ENCODE data around the gene TMEM87B.
A peak's percentile ranks its signal among the peaks of the same experiment; 100 is the strongest.
"Not testable (repeated sequence)": the region's sequence is repeated elsewhere in the genome, so short reads cannot be mapped to it uniquely, and the experiment has no call there.

The TMEM87B gene

DNA sequence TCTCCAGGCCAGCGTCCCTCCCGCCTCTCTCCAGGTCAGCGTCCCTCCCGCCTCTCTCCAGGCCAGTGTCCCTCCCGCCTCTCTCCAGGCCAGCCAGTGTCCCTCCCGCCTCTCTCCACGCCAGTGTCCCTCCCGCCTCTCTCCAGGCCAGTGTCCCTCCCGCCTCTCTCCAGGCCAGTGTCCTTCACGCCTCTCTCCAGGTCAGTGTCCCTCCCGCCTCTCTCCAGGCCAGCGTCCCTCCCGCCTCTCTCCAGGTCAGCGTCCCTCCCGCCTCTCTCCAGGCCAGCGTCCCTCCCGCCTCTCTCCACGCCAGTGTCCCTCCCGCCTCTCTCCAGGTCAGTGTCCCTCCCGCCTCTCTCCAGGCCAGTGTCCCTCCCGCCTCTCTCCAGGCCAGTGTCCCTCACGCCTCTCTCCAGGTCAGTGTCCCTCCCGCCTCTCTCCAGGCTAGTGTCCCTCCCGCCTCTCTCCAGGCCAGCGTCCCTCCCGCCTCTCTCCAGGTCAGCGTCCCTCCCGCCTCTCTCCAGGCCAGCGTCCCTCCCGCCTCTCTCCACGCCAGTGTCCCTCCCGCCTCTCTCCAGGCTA lies 84.1 kb downstream of the TMEM87B start:
- H3K27ac ChIP-seq (ENCODE audit: low read depth in 2 of 2, low read length in 2 of 2); H3K9ac ChIP-seq (ENCODE audit: low read depth in 1 of 2, low read length in 2 of 2); H3K4me1 ChIP-seq (ENCODE audit: control insufficient read depth in 2 of 2, insufficient read depth in 2 of 2, low read length in 2 of 2); H3K36me3 ChIP-seq (ENCODE audit: control insufficient read depth in 2 of 2, insufficient read depth in 2 of 2, low read length in 2 of 2); H3K9me3 ChIP-seq (ENCODE audit: control insufficient read depth in 2 of 2, low read length in 2 of 2); H3K4me3 ChIP-seq (ENCODE audit: low read length in 2 of 2): not testable (repeated sequence)
- H3K27me3 ChIP-seq (ENCODE audit: control insufficient read depth in 2 of 2, insufficient read depth in 2 of 2, low read length in 2 of 2), result peaks cover 4 to 16% of the 10 kb centered on the region in 2 donors

DNA sequence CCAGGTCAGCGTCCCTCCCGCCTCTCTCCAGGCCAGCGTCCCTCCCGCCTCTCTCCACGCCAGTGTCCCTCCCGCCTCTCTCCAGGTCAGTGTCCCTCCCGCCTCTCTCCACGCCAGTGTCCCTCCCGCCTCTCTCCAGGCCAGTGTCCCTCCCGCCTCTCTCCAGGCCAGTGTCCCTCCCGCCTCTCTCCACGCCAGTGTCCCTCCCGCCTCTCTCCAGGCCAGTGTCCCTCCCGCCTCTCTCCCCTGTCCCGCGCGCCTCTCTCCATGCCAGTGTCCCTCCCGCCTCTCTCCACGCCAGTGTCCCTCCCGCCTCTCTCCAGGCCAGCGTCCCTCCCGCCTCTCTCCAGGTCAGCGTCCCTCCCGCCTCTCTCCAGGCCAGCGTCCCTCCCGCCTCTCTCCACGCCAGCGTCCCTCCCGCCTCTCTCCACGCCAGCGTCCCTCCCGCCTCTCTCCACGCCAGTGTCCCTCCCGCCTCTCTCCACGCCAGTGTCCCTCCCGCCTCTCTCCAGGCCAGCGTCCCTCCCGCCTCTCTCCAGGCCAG lies 84.7 kb downstream of the TMEM87B start:
- H3K4me1 ChIP-seq (ENCODE audit: control insufficient read depth in 2 of 2, insufficient read depth in 2 of 2, low read length in 2 of 2); H3K27ac ChIP-seq (ENCODE audit: low read depth in 2 of 2, low read length in 2 of 2); H3K9me3 ChIP-seq (ENCODE audit: control insufficient read depth in 2 of 2, low read length in 2 of 2); H3K9ac ChIP-seq (ENCODE audit: low read depth in 1 of 2, low read length in 2 of 2); H3K36me3 ChIP-seq (ENCODE audit: control insufficient read depth in 2 of 2, insufficient read depth in 2 of 2, low read length in 2 of 2); H3K4me3 ChIP-seq (ENCODE audit: low read length in 2 of 2): not testable (repeated sequence)
- peaks cover 4 to 16% of the 10 kb centered on the region in 2 donors for H3K27me3 ChIP-seq (ENCODE audit: control insufficient read depth in 2 of 2, insufficient read depth in 2 of 2, low read length in 2 of 2)

DNA sequence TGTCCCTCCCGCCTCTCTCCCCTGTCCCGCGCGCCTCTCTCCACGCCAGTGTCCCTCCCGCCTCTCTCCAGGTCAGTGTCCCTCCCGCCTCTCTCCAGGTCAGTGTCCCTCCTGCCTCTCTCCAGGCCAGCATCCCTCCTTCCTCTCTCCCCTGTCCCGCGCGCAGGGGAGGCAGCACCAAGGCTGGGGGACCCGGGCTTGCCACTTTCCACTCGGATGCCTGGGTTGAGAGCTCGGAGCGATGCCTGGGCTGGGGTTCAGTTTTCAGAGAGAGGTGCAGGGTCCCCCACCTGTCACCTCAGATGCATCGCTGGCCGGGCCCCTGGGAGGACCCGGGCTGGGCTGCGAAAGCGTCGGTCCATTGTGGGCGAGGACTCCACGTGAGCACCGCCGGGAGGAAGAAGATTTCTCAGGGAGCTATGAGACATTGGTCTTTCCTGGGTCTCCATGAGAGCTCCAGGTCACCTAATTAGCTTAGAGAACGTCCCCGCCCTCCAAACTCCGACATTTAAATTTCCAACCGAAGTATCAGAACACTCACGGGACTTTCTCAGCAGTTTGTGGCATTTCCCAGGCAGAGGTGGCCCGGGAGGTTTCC lies 85.2 kb downstream of the TMEM87B start:
- Histone ChIP-seq H3K4me3 (ENCODE audit: low read length in 2 of 2) (peak overlapping the region in 1 of 2 donors; percentile 22), H3K4me1 (ENCODE audit: control insufficient read depth in 2 of 2, insufficient read depth in 2 of 2, low read length in 2 of 2) (peaks cover 0 to 5% of the 10 kb centered on the region in 2 donors), H3K36me3 (ENCODE audit: control insufficient read depth in 2 of 2, insufficient read depth in 2 of 2, low read length in 2 of 2) (no peaks in the 10 kb centered on the region), H3K9ac (ENCODE audit: low read depth in 1 of 2, low read length in 2 of 2) (no peak overlapping the region), H3K9me3 (ENCODE audit: control insufficient read depth in 2 of 2, low read length in 2 of 2) (no peaks in the 10 kb centered on the region), H3K27ac (ENCODE audit: low read depth in 2 of 2, low read length in 2 of 2) (no peak overlapping the region), H3K27me3 (ENCODE audit: control insufficient read depth in 2 of 2, insufficient read depth in 2 of 2, low read length in 2 of 2) (peaks cover 4 to 16% of the 10 kb centered on the region in 2 donors)

DNA sequence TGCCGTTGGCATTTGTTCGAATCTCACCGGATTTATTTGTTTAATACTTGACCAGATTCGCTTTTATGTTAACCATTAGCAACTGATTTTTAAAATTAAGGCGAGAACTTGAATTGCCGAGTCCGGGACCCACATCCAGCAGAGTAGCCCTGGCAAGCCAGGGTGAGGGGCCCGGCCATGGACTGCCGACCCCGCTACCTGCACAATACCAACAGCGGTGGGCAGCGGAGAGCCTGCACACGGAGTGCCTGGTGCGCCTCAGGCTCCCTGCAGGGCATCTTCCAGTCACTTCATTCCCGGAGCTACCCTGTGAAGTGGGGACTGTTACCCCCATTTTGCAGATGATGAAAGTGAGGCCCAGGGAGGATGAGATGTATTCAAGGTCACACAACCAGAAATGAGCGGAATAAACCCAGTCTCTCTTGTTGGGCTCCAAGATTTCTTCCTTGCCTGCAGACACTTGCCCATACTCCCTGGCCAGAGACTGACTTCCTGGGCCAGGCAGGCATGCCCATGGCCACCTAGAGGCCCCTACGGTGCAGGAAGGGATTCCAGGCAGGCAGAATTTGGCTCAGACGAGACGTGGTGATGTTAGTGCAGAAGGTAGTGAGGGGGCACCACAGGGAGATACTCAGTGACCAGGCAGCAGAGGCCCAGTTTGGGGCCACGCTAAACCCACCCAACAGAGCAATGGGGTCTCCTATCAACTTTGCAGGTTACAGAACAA lies 86.0 kb downstream of the TMEM87B start:
- H3K27ac ChIP-seq (ENCODE audit: low read depth in 2 of 2, low read length in 2 of 2), result no peak overlapping the region
- peaks cover 0 to 5% of the 10 kb centered on the region in 2 donors for H3K4me1 ChIP-seq (ENCODE audit: control insufficient read depth in 2 of 2, insufficient read depth in 2 of 2, low read length in 2 of 2)
- no peaks in the 10 kb centered on the region for H3K9me3 ChIP-seq (ENCODE audit: control insufficient read depth in 2 of 2, low read length in 2 of 2)
- H3K9ac ChIP-seq (ENCODE audit: low read depth in 1 of 2, low read length in 2 of 2), result no peak overlapping the region
- H3K27me3 ChIP-seq (ENCODE audit: control insufficient read depth in 2 of 2, insufficient read depth in 2 of 2, low read length in 2 of 2), result peaks cover 4 to 16% of the 10 kb centered on the region in 2 donors
- no peak overlapping the region for H3K4me3 ChIP-seq (ENCODE audit: low read length in 2 of 2)
- no peaks in the 10 kb centered on the region for H3K36me3 ChIP-seq (ENCODE audit: control insufficient read depth in 2 of 2, insufficient read depth in 2 of 2, low read length in 2 of 2)

DNA sequence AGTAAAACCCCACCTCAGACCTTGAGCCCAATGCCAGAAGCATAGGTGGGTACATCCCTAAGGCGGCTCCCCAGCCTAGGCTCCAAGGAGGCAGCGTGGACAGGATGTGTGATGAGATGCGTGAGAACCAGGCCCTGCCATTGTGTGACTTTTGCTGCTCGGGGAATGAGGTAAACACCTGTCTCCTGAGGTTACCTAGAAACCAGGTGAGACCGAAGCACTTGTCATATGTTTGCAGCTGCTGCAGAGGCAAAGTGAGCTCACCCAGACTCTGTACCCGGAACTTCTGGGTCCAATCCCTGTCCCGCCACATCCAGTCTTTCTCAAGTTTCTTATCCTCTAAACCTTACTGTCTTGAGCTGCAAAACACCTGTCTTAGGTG lies 86.5 kb downstream of the TMEM87B start:
- Histone ChIP-seq H3K4me3 (ENCODE audit: low read length in 2 of 2) (no peak overlapping the region), H3K9me3 (ENCODE audit: control insufficient read depth in 2 of 2, low read length in 2 of 2) (no peaks in the 10 kb centered on the region), H3K36me3 (ENCODE audit: control insufficient read depth in 2 of 2, insufficient read depth in 2 of 2, low read length in 2 of 2) (no peaks in the 10 kb centered on the region), H3K9ac (ENCODE audit: low read depth in 1 of 2, low read length in 2 of 2) (no peak overlapping the region), H3K27ac (ENCODE audit: low read depth in 2 of 2, low read length in 2 of 2) (no peak overlapping the region), H3K27me3 (ENCODE audit: control insufficient read depth in 2 of 2, insufficient read depth in 2 of 2, low read length in 2 of 2) (peaks cover 4 to 16% of the 10 kb centered on the region in 2 donors), H3K4me1 (ENCODE audit: control insufficient read depth in 2 of 2, insufficient read depth in 2 of 2, low read length in 2 of 2) (peaks cover 0 to 5% of the 10 kb centered on the region in 2 donors)

DNA sequence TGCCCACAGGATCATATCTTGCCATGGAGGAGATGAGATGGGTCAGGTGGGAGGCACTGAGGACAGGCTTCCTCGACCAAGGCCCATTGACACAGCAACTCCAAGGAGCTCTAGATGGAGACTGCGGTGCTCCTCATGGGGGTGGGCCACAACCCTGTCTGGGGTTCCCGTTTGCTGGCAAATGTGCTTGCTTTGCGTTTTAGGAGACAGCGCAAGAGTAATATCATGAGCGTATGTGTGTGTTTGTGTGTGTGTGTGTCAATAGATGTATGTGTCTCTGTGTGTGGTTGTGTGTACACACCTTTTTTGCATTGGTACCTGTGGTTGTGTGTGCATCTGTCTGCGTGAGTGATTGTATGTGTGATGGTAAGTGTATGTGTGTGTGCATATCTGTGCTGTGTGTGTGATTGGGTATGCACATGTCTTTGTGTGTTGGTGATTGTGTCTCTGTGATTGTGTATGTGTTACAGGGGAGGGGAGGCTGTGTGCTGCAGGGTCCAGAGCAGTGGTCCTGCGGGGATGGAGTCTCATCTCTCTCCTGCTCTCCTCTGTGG lies 87.5 kb downstream of the TMEM87B start:
- Histone ChIP-seq H3K4me3 (ENCODE audit: low read length in 2 of 2) (no peak overlapping the region), H3K9ac (ENCODE audit: low read depth in 1 of 2, low read length in 2 of 2) (no peak overlapping the region), H3K9me3 (ENCODE audit: control insufficient read depth in 2 of 2, low read length in 2 of 2) (no peaks in the 10 kb centered on the region), H3K36me3 (ENCODE audit: control insufficient read depth in 2 of 2, insufficient read depth in 2 of 2, low read length in 2 of 2) (no peaks in the 10 kb centered on the region), H3K27me3 (ENCODE audit: control insufficient read depth in 2 of 2, insufficient read depth in 2 of 2, low read length in 2 of 2) (peaks cover 4 to 16% of the 10 kb centered on the region in 2 donors), H3K4me1 (ENCODE audit: control insufficient read depth in 2 of 2, insufficient read depth in 2 of 2, low read length in 2 of 2) (peaks cover 0 to 5% of the 10 kb centered on the region in 2 donors), H3K27ac (ENCODE audit: low read depth in 2 of 2, low read length in 2 of 2) (no peak overlapping the region)

DNA sequence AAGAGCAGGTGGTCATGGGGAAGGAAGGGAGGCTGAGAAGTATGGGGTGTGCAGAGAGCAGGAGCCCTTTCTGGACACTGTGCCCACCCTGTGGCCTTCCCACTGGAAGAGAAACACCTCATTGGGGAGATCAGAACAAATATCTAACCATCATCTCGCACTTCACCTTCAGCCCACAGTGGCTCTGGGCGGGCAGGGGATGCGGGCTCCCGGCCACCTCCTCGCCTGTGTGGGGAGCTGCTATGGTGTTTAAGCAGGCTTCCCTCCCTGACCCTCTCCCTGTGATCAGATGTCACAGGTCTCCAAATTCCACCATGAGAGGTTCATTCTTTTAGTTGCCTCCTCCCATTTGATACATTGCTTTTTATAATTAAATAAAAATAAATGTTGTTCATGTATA lies 88.1 kb downstream of the TMEM87B start:
- Histone ChIP-seq H3K9me3 (ENCODE audit: control insufficient read depth in 2 of 2, low read length in 2 of 2) (no peaks in the 10 kb centered on the region), H3K36me3 (ENCODE audit: control insufficient read depth in 2 of 2, insufficient read depth in 2 of 2, low read length in 2 of 2) (no peaks in the 10 kb centered on the region), H3K4me3 (ENCODE audit: low read length in 2 of 2) (no peak overlapping the region), H3K27me3 (ENCODE audit: control insufficient read depth in 2 of 2, insufficient read depth in 2 of 2, low read length in 2 of 2) (peaks cover 0 to 11% of the 10 kb centered on the region in 2 donors), H3K9ac (ENCODE audit: low read depth in 1 of 2, low read length in 2 of 2) (no peak overlapping the region), H3K4me1 (ENCODE audit: control insufficient read depth in 2 of 2, insufficient read depth in 2 of 2, low read length in 2 of 2) (no peaks in the 10 kb centered on the region), H3K27ac (ENCODE audit: low read depth in 2 of 2, low read length in 2 of 2) (no peak overlapping the region)

DNA sequence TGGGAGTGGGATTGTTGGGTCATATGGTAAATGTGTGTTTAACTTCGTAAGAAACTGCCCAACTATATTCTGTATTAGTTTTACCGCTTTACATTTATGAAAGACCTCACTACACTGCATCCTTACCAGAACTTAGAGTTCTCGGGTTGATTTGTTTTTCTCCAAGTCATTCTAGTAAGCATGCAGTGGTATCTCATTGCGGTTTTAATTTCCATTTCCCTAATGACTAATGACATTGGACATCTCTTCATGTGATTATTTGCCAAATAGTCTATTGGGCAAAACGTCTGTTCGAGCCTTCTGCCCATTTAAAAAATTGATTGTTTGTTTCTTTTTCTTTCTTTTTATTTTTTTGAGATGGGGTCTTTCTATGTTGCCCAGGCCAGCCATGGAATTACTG lies 89.9 kb downstream of the TMEM87B start:
- H3K4me1 ChIP-seq (ENCODE audit: control insufficient read depth in 2 of 2, insufficient read depth in 2 of 2, low read length in 2 of 2), result no peaks in the 10 kb centered on the region
- H3K36me3 ChIP-seq (ENCODE audit: control insufficient read depth in 2 of 2, insufficient read depth in 2 of 2, low read length in 2 of 2), result no peaks in the 10 kb centered on the region
- no peaks in the 10 kb centered on the region for H3K9me3 ChIP-seq (ENCODE audit: control insufficient read depth in 2 of 2, low read length in 2 of 2)
- no peak overlapping the region for H3K4me3 ChIP-seq (ENCODE audit: low read length in 2 of 2)
- H3K27me3 ChIP-seq (ENCODE audit: control insufficient read depth in 2 of 2, insufficient read depth in 2 of 2, low read length in 2 of 2), result peaks cover 0 to 11% of the 10 kb centered on the region in 2 donors
- no peak overlapping the region for H3K9ac ChIP-seq (ENCODE audit: low read depth in 1 of 2, low read length in 2 of 2)
- no peak overlapping the region for H3K27ac ChIP-seq (ENCODE audit: low read depth in 2 of 2, low read length in 2 of 2)

DNA sequence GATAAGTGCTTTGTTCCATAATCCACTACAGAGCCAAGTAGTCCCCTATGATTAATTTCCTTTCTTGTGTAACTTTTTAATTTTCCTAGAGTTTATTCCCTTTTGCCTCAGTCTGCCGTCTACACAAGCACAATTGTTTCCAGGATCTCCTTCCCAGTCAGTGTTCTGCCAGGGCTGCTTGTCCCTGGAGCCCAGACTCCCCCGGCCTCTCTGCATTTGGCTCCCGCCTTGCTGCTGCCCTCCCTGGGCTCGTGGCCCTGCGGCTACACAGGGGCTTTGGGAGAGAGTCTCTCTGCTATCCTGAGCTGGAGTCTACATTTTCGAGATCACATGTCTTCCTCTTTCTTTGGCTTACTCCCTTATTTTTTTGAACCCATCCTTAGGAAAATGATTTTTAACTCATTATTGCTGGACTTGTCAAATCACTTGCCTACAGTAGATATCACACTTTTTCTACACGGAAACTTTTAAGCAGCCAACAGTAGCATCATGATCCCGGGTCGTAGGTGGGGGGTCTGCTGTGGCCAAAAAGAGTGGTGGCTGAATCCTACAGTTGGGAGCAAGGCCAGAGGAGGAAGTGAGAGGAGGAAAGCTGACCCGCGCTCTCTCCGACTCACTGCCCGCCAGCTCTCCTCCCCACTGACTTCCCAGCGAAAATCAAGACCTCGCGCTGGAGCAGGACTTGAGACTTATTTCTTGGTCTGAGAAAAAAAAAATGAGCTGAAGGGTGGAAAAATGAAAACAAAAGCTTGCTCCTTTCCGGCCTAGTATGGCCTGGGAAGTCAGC lies 92.5 kb downstream of the TMEM87B start:
- no peak overlapping the region for H3K9ac ChIP-seq (ENCODE audit: low read depth in 1 of 2, low read length in 2 of 2)
- H3K27me3 ChIP-seq (ENCODE audit: control insufficient read depth in 2 of 2, insufficient read depth in 2 of 2, low read length in 2 of 2), result no peaks in the 10 kb centered on the region
- H3K36me3 ChIP-seq (ENCODE audit: control insufficient read depth in 2 of 2, insufficient read depth in 2 of 2, low read length in 2 of 2), result no peaks in the 10 kb centered on the region
- no peak overlapping the region for H3K4me3 ChIP-seq (ENCODE audit: low read length in 2 of 2)
- no peaks in the 10 kb centered on the region for H3K9me3 ChIP-seq (ENCODE audit: control insufficient read depth in 2 of 2, low read length in 2 of 2)
- H3K4me1 ChIP-seq (ENCODE audit: control insufficient read depth in 2 of 2, insufficient read depth in 2 of 2, low read length in 2 of 2), result no peaks in the 10 kb centered on the region
- no peak overlapping the region for H3K27ac ChIP-seq (ENCODE audit: low read depth in 2 of 2, low read length in 2 of 2)

Data from mucosa of rectum (tissue), 2 donors.